PFSK-1 (cell line): ENCODE results near the gene ZFYVE16.

ENCODE experiments used
- REST ChIP-seq, 2 experiments: IDR thresholded peaks; 2 replicates each; pipeline versions ENCODE4 v1.6.1 to v1.8.0; 2011 to 2012; ENCODE audit warnings: low read depth in 2 of 2, low read length in 2 of 2, control low read depth in 1 of 2, inconsistent platforms in 1 of 2, mild to moderate bottlenecking in 1 of 2, moderate library complexity in 1 of 2; ENCODE audit not compliant: insufficient read depth in 1 of 2
- TAF1 ChIP-seq: IDR thresholded peaks from 2 replicates; pipeline ENCODE4 v1.6.1; 2012; ENCODE audit warnings: low read length, control low read depth, borderline replicate concordance; ENCODE audit not compliant: insufficient read depth

DNA sequence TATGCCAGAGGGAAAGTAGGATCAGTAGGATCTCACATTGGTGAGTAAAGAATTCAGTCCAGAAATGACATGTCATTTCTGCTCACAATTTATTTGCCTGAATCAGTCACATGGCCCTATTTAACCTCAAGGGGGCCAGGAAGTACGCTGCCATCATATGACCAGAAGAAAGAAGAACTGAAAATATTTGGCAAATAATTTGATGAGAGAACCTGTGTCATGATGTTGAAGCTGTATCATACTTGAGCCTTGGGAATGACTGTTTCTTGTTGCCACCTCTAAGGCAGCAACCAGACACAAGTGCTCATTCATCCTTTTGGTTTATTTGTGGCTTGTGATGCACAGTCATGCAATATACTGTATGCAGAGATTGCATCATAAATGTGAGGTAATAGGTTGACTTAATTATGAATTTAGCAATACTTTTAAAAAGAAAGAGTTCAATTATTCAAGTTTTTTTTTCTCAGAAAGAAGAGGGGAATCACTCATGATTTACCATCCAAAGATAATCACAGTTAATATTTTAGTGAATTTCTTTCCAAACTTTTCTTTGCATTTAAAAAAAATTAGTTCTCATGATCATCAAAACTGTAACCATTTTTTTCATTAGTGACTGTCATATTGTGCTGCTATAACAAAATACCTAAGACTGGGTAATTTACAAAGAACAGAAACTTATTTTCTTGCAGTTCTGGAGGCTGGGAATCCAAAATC is 8.2 kb upstream of the ZFYVE16 start:
- no peak for TF ChIP-seq REST (IDR thresholded peaks at IDR 0.05; ENCODE audit: insufficient read depth in 1 of 2, low read depth in 2 of 2, low read length in 2 of 2)
- TF ChIP-seq TAF1, result no peak
